A549 (cell line): ENCODE measurements around the gene ZNF618.

Experiments used
- CTCF ChIP-seq: fragments of >200 bp; sonication (Bioruptor Twin); formaldehyde crosslinking; IDR thresholded peaks from 3 replicates; pipeline ENCODE4 v1.5.1; 2016
- MAX ChIP-seq: IDR thresholded peaks from 2 replicates; pipeline ENCODE4 v1.6.1; 2012
- RNF2 ChIP-seq: fragments of 200-600 bp; sonication (generic); IDR thresholded peaks from 2 replicates; pipeline ENCODE4 v1.6.1; 2016; ENCODE audit warnings: low read depth, mild to moderate bottlenecking, antibody characterized with exemption, moderate library complexity, borderline replicate concordance
- TF ChIP-seq, protein P1 (sequence below): fragments of 200-600 bp; sonication (generic); IDR thresholded peaks from 2 replicates; pipeline ENCODE4 v1.6.1; 2016; ENCODE audit warnings: antibody characterized with exemption, mild to moderate bottlenecking, moderate library complexity

GRCh38 chr9:113960768-113961167 lies 84.7 kb downstream of the ZNF618 start:
- TF ChIP-seq CTCF: no peak
- no peak for TF ChIP-seq MAX
- TF ChIP-seq RNF2: no peak
- TF ChIP-seq, protein P1, sequence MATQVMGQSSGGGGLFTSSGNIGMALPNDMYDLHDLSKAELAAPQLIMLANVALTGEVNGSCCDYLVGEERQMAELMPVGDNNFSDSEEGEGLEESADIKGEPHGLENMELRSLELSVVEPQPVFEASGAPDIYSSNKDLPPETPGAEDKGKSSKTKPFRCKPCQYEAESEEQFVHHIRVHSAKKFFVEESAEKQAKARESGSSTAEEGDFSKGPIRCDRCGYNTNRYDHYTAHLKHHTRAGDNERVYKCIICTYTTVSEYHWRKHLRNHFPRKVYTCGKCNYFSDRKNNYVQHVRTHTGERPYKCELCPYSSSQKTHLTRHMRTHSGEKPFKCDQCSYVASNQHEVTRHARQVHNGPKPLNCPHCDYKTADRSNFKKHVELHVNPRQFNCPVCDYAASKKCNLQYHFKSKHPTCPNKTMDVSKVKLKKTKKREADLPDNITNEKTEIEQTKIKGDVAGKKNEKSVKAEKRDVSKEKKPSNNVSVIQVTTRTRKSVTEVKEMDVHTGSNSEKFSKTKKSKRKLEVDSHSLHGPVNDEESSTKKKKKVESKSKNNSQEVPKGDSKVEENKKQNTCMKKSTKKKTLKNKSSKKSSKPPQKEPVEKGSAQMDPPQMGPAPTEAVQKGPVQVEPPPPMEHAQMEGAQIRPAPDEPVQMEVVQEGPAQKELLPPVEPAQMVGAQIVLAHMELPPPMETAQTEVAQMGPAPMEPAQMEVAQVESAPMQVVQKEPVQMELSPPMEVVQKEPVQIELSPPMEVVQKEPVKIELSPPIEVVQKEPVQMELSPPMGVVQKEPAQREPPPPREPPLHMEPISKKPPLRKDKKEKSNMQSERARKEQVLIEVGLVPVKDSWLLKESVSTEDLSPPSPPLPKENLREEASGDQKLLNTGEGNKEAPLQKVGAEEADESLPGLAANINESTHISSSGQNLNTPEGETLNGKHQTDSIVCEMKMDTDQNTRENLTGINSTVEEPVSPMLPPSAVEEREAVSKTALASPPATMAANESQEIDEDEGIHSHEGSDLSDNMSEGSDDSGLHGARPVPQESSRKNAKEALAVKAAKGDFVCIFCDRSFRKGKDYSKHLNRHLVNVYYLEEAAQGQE: no peak
